ENCODE data around the gene HDLBP. TPM values are rescaled to one million over a fixed set of nuclear protein-coding genes. Genes with fewer than 3 reads are reported as not detected.

HDLBP gene
- total RNA-seq, 1 donor from 2014 or later = 270 TPM

GRCh38 chr2:241350878-241351639 is 35.6 kb upstream of the HDLBP start:
- Mint-ChIP-seq H3K4me3 (no peak overlapping the region), H3K36me3 (ENCODE audit: low read depth) (peaks cover 44% of the 10 kb centered on the region), H3K27ac (no peak overlapping the region), H3K4me1 (ENCODE audit: low read depth) (no peaks in the 10 kb centered on the region), H3K9me3 (no peaks in the 10 kb centered on the region), H3K27me3 (ENCODE audit: insufficient read depth) (no peaks in the 10 kb centered on the region)
- intact Hi-C loops (cut with micrococcal nuclease) = no loop called here
- no peak for DNase-seq (ENCODE audit: low spot score)

- Mint-ChIP-seq H3K4me1 (ENCODE audit: low read depth) (no peaks in the 10 kb centered on the region), H3K9me3 (no peaks in the 10 kb centered on the region), H3K4me3 (no peak overlapping the region), H3K36me3 (ENCODE audit: low read depth) (peaks cover 49% of the 10 kb centered on the region), H3K27me3 (ENCODE audit: insufficient read depth) (no peaks in the 10 kb centered on the region), H3K27ac (no peak overlapping the region)
- intact Hi-C loops (cut with micrococcal nuclease) = no loop called here
- DNase-seq (ENCODE audit: low spot score) = no peak
These were observed 35.0 kb upstream of the HDLBP start for GRCh38 chr2:241350530-241350877.

GRCh38 chr2:241349941-241350340 is 34.5 kb upstream of the HDLBP start:
- Mint-ChIP-seq H3K9me3 (no peaks in the 10 kb centered on the region), H3K27me3 (ENCODE audit: insufficient read depth) (no peaks in the 10 kb centered on the region), H3K27ac (no peak overlapping the region), H3K4me3 (no peak overlapping the region), H3K36me3 (ENCODE audit: low read depth) (peaks cover 54% of the 10 kb centered on the region), H3K4me1 (ENCODE audit: low read depth) (no peaks in the 10 kb centered on the region)
- intact Hi-C loops (cut with micrococcal nuclease) = no loop called here
- DNase-seq (ENCODE audit: low spot score) = no peak

- H3K27ac Mint-ChIP-seq = no peak overlapping the region
- peaks cover 18% of the 10 kb centered on the region for H3K4me1 Mint-ChIP-seq (ENCODE audit: low read depth)
- no peak for DNase-seq (ENCODE audit: low spot score)
- no peaks in the 10 kb centered on the region for H3K9me3 Mint-ChIP-seq
- H3K27me3 Mint-ChIP-seq (ENCODE audit: insufficient read depth) = no peaks in the 10 kb centered on the region
- no peak overlapping the region for H3K4me3 Mint-ChIP-seq
- peaks cover 56% of the 10 kb centered on the region for H3K36me3 Mint-ChIP-seq (ENCODE audit: low read depth)
- intact Hi-C loops (cut with micrococcal nuclease) = no loop called here
These were observed 29.6 kb upstream of the HDLBP start for GRCh38 chr2:241344925-241345651.

GRCh38 chr2:241340631-241341163 is 25.2 kb upstream of the HDLBP start:
- Mint-ChIP-seq H3K27me3 (ENCODE audit: insufficient read depth) (no peaks in the 10 kb centered on the region), H3K36me3 (ENCODE audit: low read depth) (peaks cover 62% of the 10 kb centered on the region), H3K4me1 (ENCODE audit: low read depth) (peaks cover 39% of the 10 kb centered on the region), H3K27ac (peak overlapping the region; percentile 81), H3K4me3 (no peak overlapping the region), H3K9me3 (no peaks in the 10 kb centered on the region)
- DNase-seq (ENCODE audit: low spot score) = no peak
- intact Hi-C loops (cut with micrococcal nuclease) = no loop called here

GRCh38 chr2:241339839-241340630 is 24.6 kb upstream of the HDLBP start:
- DNase-seq (ENCODE audit: low spot score) = no peak
- H3K27me3 Mint-ChIP-seq (ENCODE audit: insufficient read depth) = no peaks in the 10 kb centered on the region
- H3K36me3 Mint-ChIP-seq (ENCODE audit: low read depth) = peaks cover 56% of the 10 kb centered on the region
- H3K4me1 Mint-ChIP-seq (ENCODE audit: low read depth) = peaks cover 46% of the 10 kb centered on the region
- H3K27ac Mint-ChIP-seq = no peak overlapping the region
- no peaks in the 10 kb centered on the region for H3K9me3 Mint-ChIP-seq
- intact Hi-C loops (cut with micrococcal nuclease) = no loop called here
- peak overlapping the region; percentile 11 for H3K4me3 Mint-ChIP-seq

GRCh38 chr2:241334813-241335212 is 19.3 kb upstream of the HDLBP start:
- Mint-ChIP-seq H3K27me3 (ENCODE audit: insufficient read depth) (no peaks in the 10 kb centered on the region), H3K36me3 (ENCODE audit: low read depth) (peaks cover 48% of the 10 kb centered on the region), H3K4me1 (ENCODE audit: low read depth) (peaks cover 33% of the 10 kb centered on the region), H3K9me3 (no peaks in the 10 kb centered on the region), H3K27ac (no peak overlapping the region), H3K4me3 (no peak overlapping the region)
- DNase-seq (ENCODE audit: low spot score) = no peak
- intact Hi-C loops (cut with micrococcal nuclease) = no loop called here

- H3K4me3 Mint-ChIP-seq = no peak overlapping the region
- peaks cover 49% of the 10 kb centered on the region for H3K36me3 Mint-ChIP-seq (ENCODE audit: low read depth)
- peaks cover 13% of the 10 kb centered on the region for H3K4me1 Mint-ChIP-seq (ENCODE audit: low read depth)
- H3K27me3 Mint-ChIP-seq (ENCODE audit: insufficient read depth) = no peaks in the 10 kb centered on the region
- DNase-seq (ENCODE audit: low spot score) = no peak
- no peak overlapping the region for H3K27ac Mint-ChIP-seq
- H3K9me3 Mint-ChIP-seq = no peaks in the 10 kb centered on the region
- intact Hi-C loops (cut with micrococcal nuclease) = no loop called here
These were observed 15.1 kb upstream of the HDLBP start for GRCh38 chr2:241330616-241330981.

GRCh38 chr2:241329669-241330615 is 14.5 kb upstream of the HDLBP start:
- H3K27me3 Mint-ChIP-seq (ENCODE audit: insufficient read depth) = no peaks in the 10 kb centered on the region
- peaks cover 51% of the 10 kb centered on the region for H3K36me3 Mint-ChIP-seq (ENCODE audit: low read depth)
- H3K9me3 Mint-ChIP-seq = no peaks in the 10 kb centered on the region
- H3K4me3 Mint-ChIP-seq = no peak overlapping the region
- no peak overlapping the region for H3K27ac Mint-ChIP-seq
- intact Hi-C loops (cut with micrococcal nuclease) = no loop called here
- H3K4me1 Mint-ChIP-seq (ENCODE audit: low read depth) = peaks cover 12% of the 10 kb centered on the region
- DNase-seq (ENCODE audit: low spot score) = no peak

GRCh38 chr2:241325257-241325656 is 9.8 kb upstream of the HDLBP start:
- Mint-ChIP-seq H3K27me3 (ENCODE audit: insufficient read depth) (no peaks in the 10 kb centered on the region), H3K9me3 (no peaks in the 10 kb centered on the region), H3K4me1 (ENCODE audit: low read depth) (peaks cover 36% of the 10 kb centered on the region), H3K27ac (no peak overlapping the region), H3K4me3 (no peak overlapping the region), H3K36me3 (ENCODE audit: low read depth) (peaks cover 44% of the 10 kb centered on the region)
- DNase-seq (ENCODE audit: low spot score) = no peak
- intact Hi-C loops (cut with micrococcal nuclease) = no loop called here

GRCh38 chr2:241324775-241325174 is 9.3 kb upstream of the HDLBP start:
- intact Hi-C loops (cut with micrococcal nuclease) = no loop called here
- Mint-ChIP-seq H3K27me3 (ENCODE audit: insufficient read depth) (no peaks in the 10 kb centered on the region), H3K9me3 (no peaks in the 10 kb centered on the region), H3K36me3 (ENCODE audit: low read depth) (peaks cover 45% of the 10 kb centered on the region), H3K4me1 (ENCODE audit: low read depth) (peaks cover 41% of the 10 kb centered on the region), H3K4me3 (no peak overlapping the region), H3K27ac (no peak overlapping the region)
- DNase-seq (ENCODE audit: low spot score) = no peak

GRCh38 chr2:241323778-241324177 is 8.3 kb upstream of the HDLBP start:
- H3K4me3 Mint-ChIP-seq = no peak overlapping the region
- H3K4me1 Mint-ChIP-seq (ENCODE audit: low read depth) = peaks cover 51% of the 10 kb centered on the region
- no peak overlapping the region for H3K27ac Mint-ChIP-seq
- DNase-seq (ENCODE audit: low spot score) = no peak
- intact Hi-C loops (cut with micrococcal nuclease) = no loop called here
- no peaks in the 10 kb centered on the region for H3K9me3 Mint-ChIP-seq
- peaks cover 43% of the 10 kb centered on the region for H3K36me3 Mint-ChIP-seq (ENCODE audit: low read depth)
- H3K27me3 Mint-ChIP-seq (ENCODE audit: insufficient read depth) = no peaks in the 10 kb centered on the region

Data from activated T-helper 1 cell treated with anti-CD3 and anti-CD28 coated beads, Interleukin-12 subunit alpha, Interleukin-12 subunit beta, Interleukin-2, Interleukin-4 antibody, amounts not matched to agents 30 ng/mL and 10 ng/mL and 1 ng/mL, durations not matched to agents 14 hours and 24 hours and 36 hours (primary cell).